ENCODE results near the gene SLC38A2.
A peak's percentile ranks its signal among the peaks of the same experiment; 100 is the strongest.

SLC38A2 gene

DNA sequence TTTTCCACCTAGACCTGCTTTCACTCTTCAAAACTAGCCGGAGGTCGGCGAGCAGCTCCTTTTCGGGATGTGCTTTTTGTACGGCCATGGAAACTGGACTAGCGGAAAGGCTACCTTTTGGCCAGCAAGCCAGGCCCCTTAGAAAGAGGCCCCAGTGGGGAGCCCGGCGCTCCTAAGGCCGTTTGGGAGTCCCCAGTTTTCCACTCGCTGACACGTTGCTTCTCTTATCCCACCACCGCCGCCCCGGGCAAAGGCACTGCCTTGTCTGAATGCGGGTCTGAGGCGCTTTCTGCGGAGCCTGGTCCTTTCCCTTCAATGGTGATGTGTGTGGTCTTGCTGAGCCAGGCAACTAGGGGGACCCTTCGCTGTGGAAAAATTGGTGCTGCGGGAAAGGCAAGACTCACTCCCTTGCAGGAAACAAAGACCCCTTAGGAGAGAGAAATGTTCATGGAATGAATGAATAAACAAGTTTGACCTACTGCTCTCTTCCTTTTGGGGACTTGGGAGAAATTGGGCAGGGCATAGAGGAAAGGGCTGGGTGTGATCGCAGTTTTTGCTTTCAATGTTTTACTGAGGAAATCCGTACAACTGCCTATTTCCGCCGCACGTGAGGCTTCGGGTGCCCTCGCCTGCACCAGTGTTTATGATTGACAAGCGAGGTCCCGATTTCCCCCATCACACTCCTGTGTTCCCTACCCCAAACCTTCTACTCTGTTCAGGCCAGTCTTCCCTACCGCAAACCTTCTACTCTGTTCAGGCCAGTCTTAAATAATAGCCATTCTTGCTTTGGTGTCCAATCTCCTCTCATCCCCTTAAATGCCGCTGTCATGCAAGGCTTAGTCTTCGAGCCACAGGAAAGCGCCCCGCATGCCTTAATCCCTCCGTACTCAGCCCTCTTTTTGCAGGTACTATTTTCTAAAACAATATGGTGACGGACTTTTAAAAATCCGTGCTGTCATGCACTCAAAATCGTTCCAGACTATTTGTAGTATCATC lies 1.0 kb upstream of the SLC38A2 start:
- DNase-seq = peak; percentile 30

DNA sequence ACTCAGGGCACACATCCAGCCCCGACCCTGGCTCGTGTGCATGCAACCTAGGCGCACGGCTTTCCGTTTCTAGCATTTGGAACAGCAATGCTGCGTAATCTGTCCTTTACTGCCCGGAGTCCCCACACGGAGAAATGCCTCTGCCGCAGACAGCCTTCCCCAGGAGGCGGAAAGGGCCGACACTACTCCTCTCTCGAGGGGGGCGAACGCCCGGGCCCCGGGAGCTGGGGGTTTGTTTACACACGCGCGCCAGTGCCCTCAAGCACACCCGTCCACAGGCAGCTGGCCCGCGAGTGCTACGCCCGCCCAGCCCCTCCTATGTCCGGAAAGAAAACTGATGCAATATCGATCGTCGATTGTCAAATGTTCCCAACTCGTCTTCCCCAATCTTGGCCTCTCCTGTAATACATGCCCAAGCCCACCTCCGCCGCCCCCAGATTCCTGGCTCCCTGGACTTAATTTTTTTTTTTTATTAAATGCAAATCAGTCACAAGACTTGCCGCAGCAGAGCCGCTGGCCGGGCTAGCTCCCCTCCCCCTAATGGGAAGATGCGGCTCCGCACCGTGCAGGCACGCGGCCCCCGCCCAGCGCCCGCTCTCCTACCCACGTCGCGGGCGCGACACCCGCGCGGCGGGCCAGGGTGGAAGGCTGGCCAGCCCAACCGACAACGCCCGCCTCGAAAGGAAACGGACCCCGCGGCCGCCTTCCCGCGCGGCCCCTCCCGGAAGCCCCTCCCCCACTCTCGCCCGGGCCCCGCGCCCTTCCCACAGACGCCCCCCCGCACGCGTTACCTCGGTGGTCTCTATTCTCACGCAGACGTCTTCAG lies 642 bp downstream of the SLC38A2 start:
- DNase-seq = peak; percentile 49

DNA sequence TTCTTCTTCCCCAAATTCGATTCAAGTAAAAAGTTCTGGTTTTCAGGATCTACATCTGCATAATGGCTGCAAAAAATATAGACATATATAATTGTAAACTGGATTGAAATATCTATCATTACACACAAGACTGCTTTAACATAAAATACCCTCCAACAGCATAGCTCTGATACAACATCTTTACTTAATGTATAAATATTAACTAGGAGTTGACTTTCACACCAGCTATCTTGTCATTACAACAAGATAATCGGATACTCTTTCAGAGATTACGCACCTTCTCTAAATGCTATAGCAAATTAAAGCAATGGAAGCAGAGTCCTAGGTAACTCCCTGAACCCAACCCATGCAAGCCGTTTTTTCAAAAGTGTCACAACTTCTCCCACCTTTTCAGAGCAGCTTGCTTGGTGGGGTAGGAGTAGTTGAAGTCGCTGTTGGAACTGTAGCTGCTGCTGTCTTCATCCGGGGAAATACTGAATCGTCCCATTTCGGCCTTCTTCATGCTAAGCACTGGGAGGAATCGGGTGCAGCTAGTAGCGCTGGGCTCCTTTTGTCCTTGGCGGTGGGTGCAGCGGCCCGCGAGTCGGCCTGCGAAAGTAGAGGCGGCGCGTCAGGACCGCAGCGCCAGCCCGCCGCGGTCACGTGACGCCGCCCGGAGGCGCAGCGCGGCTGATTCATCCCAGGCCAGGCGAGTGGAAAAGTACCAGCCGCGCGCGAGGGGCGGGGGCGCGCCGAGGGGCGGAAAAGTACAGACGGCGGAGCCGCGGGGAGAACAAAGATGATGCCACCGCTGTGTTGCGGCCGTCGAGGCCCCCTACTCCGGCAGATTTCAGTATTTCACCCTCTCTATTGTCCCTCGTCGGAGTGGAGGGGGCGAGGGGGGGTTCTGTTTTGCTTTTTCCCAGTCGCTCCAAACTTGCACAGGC lies 1.5 kb downstream of the SLC38A2 start:
- DNase-seq = peak; percentile 88

- DNase-seq = no peak
These were observed 2.2 kb downstream of the SLC38A2 start for GRCh38 chr12:46370380-46370734.

DNA sequence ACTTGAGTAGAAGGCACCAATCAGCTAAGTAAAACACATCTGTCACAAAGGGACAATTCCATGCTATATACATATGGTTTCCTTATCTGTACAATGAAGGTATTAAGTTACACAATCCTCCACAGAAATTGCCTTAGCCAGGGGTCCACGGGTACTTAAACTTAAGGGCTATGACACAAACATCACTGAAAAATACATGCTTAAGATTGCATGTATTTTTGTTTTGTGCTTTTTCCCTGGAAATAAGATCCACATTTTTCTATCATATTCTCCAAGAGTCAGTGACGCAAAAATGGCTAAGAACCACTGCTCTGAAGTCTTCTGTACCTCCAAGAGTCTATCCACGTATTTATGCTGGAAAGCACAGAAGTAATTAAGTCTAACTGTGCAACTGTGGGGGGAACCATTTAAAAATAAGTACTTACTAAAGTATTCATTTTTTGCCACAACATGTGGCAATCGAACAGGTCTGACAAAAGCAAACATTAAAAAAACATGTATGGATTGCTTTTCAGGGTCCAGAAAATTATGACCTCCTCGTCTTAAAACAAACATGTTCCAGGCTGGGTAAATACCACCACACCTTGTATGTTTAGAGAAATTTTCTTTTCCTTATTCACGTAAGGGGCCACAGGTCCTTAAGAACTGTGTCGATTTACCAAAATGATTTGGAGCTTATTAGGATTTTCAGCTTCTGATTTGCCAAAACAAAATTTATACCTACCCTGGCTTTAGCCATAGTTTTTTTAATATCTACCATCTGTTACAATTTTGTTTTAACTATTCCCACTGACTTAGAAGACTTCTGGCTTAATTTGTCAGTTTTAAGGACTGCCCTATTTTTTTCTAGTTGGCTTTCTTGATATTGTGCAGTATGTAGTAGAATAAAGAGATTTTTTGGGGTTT lies 2.8 kb downstream of the SLC38A2 start:
- no peak for DNase-seq

DNA sequence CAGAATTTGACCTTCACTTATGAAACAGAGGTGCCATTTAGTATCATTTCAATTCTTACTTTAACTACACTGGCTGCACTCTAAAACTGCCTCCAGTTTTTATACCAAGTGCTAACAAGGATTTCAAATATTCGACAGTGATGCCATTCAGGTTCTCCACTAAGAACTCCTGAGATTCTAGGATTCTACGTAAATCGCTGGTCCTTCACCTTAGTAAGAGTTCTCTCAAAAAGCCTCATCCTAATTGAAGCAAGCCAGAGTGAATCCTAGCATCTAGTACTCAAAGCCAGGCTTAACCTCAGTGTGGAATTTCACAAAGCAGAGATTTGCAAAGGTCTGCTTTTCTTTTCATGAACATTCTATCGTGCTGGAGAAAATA lies 3.5 kb downstream of the SLC38A2 start:
- DNase-seq = no peak

DNA sequence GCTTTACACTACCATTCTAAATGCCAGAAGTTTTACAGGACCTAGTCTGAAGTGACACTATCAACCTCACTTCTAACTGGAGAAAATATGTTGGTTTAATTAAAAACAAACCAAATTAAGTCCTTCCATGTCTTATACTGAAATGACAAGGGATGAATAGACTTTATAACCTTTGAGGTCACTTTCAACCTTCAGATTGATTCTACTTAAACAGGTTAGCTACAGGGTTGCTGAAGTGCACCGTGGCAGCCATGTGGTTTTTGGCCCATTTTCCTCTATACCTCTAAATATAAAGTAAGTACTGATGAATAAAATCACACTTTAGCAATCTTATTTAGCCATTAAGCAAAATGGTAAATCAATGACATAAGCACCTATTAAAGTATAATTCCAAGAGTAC lies 3.9 kb downstream of the SLC38A2 start:
- DNase-seq = no peak

GRCh38 chr12:46368138-46368537 lies 4.4 kb downstream of the SLC38A2 start:
- no peak for DNase-seq

DNA sequence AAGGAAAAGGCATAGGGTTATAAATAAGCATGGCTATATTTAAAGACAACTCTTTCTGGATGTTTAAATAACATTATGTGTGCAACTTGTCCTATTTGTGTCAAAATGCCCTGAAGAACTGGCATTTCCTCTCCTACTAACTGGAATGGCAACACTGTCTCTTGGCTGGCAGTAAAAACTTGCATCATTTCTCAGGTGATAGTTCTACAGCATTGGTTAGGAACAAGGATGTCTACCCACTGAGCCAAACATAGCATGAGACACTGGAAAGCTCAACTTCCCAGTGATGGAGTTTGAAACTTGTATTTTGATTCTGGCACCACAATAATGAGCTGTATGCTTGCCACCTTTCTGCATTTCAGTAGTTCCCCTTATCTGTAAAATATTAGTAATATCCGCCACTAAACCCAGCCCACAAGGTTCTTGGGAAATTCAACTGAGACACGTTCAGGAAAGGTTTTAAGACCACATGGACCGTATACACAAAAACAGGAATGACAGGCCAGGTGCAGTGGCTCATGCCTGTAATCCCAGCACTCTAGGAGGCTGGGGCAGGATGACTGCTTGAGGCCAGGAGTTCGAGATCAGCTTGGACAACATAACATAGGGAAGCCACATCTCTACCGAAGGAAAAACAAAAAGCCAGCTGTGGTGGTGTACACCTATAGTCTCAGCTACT lies 5.1 kb downstream of the SLC38A2 start:
- DNase-seq = no peak

DNA sequence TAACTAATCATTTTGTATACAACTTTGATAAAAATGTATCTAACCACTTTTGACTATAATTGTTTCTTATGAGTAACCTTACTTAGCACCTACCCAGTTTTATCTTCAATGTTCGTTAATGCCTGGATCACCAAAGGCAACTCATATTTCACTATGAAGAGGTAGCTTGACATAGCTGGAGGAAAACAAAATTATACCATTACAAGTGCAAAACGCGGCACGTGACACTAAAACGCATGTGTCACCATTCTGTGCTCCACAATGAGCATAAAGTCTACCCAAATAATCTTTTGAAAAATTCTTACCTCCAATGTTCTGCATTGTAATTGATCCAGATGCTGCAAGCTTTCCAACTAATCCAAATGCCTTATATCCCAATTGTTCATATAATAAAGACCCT lies 5.8 kb downstream of the SLC38A2 start:
- no peak for DNase-seq

DNA sequence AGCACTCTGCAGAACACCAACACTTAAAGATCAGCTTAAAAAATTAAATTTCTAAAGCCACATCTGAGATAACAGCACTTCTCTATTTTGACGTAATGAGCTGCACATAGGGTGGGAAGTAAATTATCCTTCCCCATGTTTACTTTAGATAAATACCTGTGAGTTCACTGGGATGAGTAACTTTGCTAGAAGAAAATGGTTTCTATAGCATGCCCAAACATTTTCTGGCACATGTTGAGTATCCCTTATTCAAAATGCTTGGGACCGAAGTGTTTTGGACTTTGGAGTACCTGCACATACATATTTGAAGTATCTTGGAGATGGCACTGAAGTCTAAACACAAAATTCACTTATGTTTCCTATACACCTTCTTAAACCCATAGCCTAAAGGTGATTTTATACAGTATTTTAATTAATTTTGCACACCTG lies 6.6 kb downstream of the SLC38A2 start:
- no peak for DNase-seq

DNA sequence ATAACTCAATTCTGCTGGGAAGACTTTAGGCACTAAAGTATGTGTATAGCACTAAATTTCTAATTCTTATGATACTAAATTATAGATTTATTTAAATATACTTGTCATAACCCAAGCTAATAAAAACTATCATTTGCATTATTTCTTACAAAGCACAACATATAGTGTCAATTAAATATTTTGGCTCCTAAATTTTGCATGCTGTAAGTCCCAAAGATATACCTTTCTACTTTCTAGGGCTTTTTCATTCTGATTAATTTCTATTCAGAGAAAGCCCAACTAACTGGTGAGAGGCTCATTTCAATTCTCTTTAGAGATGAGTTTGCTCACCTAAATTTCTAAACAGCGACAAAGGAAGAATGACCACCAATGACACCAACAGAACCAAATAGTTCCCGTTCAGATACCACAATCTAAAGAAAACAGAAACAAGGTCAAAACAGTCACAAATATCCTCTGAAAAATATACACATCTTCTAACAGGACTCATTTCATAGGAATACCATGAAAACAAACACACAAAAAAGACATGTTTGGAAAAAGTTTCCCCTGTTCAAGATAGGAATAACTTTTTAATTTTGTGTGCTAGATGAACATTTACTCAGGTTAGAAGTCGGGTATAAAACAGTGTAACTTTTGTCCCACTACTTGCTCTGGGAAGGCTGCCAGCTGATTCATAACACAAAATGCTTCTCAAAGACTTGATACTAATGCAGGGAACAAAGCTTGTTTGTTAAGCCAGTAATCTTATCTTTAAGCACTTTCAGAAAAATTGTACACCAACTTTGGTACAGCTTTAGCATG lies 7.6 kb downstream of the SLC38A2 start:
- no peak for DNase-seq

- no peak for DNase-seq
These were observed 8.3 kb downstream of the SLC38A2 start for GRCh38 chr12:46364300-46364696.

DNA sequence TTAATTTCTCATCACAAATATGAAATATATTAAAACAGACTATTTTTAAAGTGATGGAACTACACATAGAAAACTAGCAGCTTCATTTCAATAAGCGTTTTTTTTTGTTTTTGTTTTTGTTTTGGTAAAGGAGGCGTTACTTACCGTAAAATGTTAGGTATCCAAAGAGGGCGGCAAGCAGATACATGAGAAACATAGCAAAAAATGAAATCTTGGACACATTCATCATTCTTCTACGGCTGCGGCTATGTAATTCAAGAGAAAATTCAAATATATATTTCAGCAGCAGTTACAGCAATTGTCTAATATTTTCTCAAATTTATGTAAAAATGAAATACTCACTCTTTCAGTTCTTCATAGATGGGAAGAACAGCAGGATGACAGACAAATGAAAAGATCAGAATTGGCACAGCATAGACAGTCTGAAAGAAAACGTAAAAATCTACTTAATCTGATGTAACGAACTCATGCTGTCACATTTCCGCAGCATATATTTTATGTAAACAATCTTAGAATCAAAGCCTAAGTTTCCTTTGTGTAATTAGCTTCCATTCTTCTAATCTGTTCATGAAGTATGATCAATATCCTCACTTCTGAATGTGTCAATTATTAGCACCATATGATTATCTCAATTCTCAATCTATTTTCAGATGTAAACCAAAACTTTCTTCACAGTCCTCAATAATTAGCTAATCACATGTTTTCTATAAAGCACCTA lies 8.8 kb downstream of the SLC38A2 start:
- no peak for DNase-seq

DNA sequence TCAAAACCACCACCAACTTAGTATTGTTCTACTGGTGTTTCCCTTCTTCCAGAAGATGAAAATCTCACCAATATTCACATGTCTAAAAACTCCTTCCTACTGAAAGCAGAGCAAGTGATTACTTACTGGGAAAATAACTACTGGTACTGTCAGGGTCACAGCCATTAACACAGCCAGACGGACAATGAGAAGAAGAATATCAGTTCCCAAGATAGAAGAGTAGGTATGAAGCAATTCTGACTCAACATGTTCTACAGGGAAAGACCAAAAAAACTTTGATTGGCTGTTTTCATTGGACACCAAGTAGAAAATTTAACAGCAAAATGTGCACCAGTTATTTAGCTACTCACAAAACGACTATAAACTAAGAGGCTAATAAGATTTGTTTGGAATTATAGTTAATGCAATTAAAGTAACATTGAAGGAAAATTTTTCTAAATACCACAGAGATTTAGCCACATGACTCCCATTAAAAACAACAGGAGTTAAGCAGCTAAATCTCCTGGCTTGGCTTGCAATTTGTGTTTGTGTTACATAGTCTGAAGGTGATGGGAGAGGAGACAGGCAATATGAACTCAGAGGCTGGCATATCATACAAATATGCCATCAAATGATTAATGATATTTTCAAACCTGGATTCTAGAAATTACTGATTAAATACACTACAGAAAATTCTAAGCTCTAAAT lies 9.5 kb downstream of the SLC38A2 start:
- DNase-seq = no peak

DNA sequence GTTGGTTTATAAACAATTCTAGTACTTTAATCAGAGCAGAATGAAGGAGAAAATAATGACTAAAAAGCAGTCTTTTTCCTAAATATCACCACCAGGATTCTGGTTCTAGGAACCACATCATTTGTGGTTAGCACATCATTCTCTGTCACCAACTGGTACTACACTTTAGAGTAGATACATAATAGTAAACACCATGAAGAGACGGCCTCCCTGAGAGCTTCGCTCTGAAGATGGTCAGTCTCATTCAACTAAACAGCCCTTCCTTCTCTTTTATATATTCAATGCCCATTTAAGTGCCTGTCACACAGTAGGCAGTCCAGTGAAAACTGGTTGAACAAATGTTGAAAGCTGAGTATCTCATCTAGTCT lies 10.9 kb downstream of the SLC38A2 start:
- no peak for DNase-seq

DNA sequence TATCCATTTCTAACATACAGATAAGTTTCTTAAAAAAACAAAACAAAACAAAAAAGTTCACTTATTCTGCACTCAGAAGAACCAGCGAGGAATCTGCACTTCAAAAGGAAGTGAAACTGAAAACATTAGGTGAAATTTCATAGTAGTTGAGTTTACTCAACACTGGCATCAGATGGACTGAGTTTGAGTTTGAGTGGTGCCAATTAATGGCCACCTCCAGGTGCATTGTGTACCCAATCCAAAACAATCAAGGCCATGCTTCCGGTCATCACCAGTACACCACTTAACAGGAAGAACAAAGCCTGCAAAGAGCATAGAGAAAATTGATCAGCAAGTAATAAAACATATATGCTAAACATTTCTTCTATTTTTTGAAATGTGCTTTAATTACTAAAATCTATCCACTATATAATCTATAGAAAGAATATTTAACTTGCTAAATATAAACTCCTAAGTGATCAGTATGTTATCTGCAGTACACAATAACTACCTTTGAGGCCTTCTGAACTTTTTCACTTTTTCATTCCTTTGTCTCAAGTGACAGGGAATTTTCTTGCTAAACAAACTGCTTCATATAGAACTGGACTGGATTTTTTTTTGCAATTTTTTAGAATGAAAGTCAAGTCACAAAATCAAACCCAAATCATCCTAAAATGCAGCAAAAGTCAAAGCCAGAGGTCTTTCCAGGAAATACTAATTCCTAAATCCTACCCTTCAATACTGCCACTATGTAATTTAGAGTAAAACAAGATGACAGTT lies 11.5 kb downstream of the SLC38A2 start:
- DNase-seq = no peak

GRCh38 chr12:46360370-46360769 lies 12.2 kb downstream of the SLC38A2 start:
- DNase-seq = no peak
